MM.1S (cell line): ENCODE results near the gene GOLGA2.
A peak's percentile ranks its signal among the peaks of the same experiment; 100 is the strongest.

Source experiments
- DNase-seq: peaks from one replicate; pipeline ENCODE4 v3.0.0-alpha.2; 2015
- H2AFZ ChIP-seq: fragments of 300-600 bp; sonication (generic); 2 replicates; pipeline ENCODE4 v1.6.0; 2016; ENCODE audit warnings: antibody characterized with exemption, low read length
- H3F3A ChIP-seq: fragments of 300-600 bp; sonication (generic); 2 replicates; pipeline ENCODE4 v1.6.1; 2016; ENCODE audit warnings: mild to moderate bottlenecking, antibody characterized with exemption, low read length, moderate library complexity, mixed read lengths; ENCODE audit not compliant: insufficient read depth
- H3K27ac ChIP-seq: fragments of 300-600 bp; sonication (generic); 2 replicates; pipeline ENCODE4 v1.5.1; 2016; ENCODE audit warnings: mild to moderate bottlenecking, low read length
- H3K27me3 ChIP-seq: fragments of 300-600 bp; sonication (generic); replicated peaks from 2 replicates; pipeline ENCODE4 v1.6.0; 2016; ENCODE audit warnings: low read length; ENCODE audit not compliant: insufficient read depth
- H3K36me3 ChIP-seq: fragments of 300-600 bp; sonication (generic); replicated peaks from 2 replicates; pipeline ENCODE4 v1.6.1; 2016; ENCODE audit warnings: mild to moderate bottlenecking, low read length, mixed read lengths; ENCODE audit not compliant: insufficient read depth
- H3K4me1 ChIP-seq: fragments of 300-600 bp; sonication (generic); 2 replicates; pipeline ENCODE4 v1.6.1; 2016; ENCODE audit warnings: low read length, mixed read lengths
- H3K4me2 ChIP-seq: fragments of 300-600 bp; sonication (generic); 2 replicates; pipeline ENCODE4 v1.6.0; 2016; ENCODE audit warnings: low read depth, low read length
- H3K4me3 ChIP-seq: fragments of 300-600 bp; sonication (generic); 2 replicates; pipeline ENCODE4 v1.5.1; 2016; ENCODE audit warnings: low read length, mixed read lengths
- H3K79me2 ChIP-seq: fragments of 300-600 bp; sonication (generic); 2 replicates; pipeline ENCODE4 v1.6.1; 2016; ENCODE audit warnings: mixed run types, low read length, mixed read lengths
- H3K9ac ChIP-seq: fragments of 300-600 bp; sonication (generic); 2 replicates; pipeline ENCODE4 v1.6.1; 2016; ENCODE audit warnings: low read length, mixed read lengths
- H3K9me2 ChIP-seq: fragments of 300-600 bp; sonication (generic); replicated peaks from 2 replicates; pipeline ENCODE4 v1.6.1; 2016; ENCODE audit warnings: mild to moderate bottlenecking, low read length, mixed read lengths; ENCODE audit not compliant: insufficient read depth
- H3K9me3 ChIP-seq: fragments of 300-600 bp; sonication (generic); replicated peaks from 2 replicates; pipeline ENCODE4 v1.6.1; 2016; ENCODE audit warnings: mild to moderate bottlenecking, low read length, mixed read lengths; ENCODE audit not compliant: insufficient read depth
- H4K20me1 ChIP-seq: fragments of 300-600 bp; sonication (generic); 2 replicates; pipeline ENCODE4 v1.6.1; 2016; ENCODE audit warnings: mild to moderate bottlenecking, low read length, moderate library complexity, mixed read lengths; ENCODE audit not compliant: insufficient read depth
- EZH2 ChIP-seq: fragments of 300-600 bp; sonication (generic); optimal IDR thresholded peaks from 2 replicates; pipeline ENCODE3; 2017; ENCODE audit warnings: low read depth, mild to moderate bottlenecking, antibody characterized with exemption, low read length, mixed read lengths
- EZH2phosphoT487 ChIP-seq: fragments of 300-600 bp; sonication (generic); IDR thresholded peaks from 2 replicates; pipeline ENCODE4 v1.6.1; 2018; ENCODE audit warnings: antibody characterized with exemption, low read length
- TF ChIP-seq, protein P1 (sequence below): fragments of 300-600 bp; sonication (generic); IDR thresholded peaks from 2 replicates; pipeline ENCODE4 v1.5.1; 2016; ENCODE audit warnings: antibody characterized with exemption, low read length, mixed read lengths

Gene GOLGA2

DNA sequence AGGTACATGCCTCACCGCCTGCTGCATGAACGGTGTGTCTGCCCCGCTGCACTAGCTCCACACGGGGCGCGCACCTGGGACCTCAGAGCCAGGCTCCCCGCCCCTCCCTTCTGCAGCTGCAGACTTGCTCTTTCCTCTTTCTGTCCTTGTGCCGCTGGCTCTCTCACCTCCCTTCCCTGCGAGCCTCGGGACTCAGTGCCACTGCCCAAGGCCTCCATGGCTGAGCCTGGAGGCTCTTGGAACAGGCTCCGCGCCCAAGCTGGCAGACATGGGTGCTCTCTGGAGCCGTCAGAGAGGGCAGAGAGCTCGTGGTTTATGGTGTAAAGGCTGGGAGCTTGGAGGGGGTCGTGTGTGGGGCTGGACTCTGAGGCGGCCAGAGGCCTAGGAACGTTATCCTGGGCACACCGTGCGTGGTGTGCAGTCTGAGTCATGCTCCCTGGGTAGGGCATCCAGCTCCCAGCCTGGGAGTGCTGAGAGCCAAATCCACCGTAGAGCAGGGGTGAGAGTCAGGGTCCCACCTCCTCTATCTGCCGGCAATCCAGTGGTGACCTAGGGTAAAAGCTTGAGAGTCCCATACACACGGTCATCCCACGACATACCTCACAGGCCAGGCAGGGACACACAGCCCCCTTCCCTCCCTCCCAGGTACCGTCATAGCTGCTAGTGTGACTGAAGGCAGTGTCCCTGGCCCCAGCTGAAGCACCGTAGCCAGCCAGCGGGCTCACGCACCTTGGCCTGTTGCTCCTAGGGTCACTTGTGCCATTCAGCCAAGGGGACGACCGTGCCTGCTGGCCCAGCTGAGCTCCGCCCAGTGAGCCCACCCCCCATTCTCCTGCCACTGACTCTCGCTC, 22.4 kb downstream of the GOLGA2 start:
- Histone ChIP-seq H3K4me3 (no peak overlapping the region), H2AFZ (peak overlapping the region; percentile 38; the same call in 1 of the 2 replicates), H3K79me2 (no peaks in the 10 kb centered on the region), H4K20me1 (no peaks in the 10 kb centered on the region), H3K9me3 (no peaks in the 10 kb centered on the region), H3K4me2 (no peak overlapping the region), H3K27me3 (peaks cover 19% of the 10 kb centered on the region), H3K9ac (no peak overlapping the region), H3K4me1 (peaks cover 3% of the 10 kb centered on the region; the same call in 1 of the 2 replicates), H3F3A (peaks cover 7% of the 10 kb centered on the region; the same call in 1 of the 2 replicates), H3K36me3 (no peaks in the 10 kb centered on the region), H3K9me2 (no peaks in the 10 kb centered on the region), H3K27ac (no peak overlapping the region)
- DNase-seq = peak; percentile 35
- TF ChIP-seq EZH2phosphoT487 (no peak), EZH2 (no peak)
- TF ChIP-seq, protein P1, sequence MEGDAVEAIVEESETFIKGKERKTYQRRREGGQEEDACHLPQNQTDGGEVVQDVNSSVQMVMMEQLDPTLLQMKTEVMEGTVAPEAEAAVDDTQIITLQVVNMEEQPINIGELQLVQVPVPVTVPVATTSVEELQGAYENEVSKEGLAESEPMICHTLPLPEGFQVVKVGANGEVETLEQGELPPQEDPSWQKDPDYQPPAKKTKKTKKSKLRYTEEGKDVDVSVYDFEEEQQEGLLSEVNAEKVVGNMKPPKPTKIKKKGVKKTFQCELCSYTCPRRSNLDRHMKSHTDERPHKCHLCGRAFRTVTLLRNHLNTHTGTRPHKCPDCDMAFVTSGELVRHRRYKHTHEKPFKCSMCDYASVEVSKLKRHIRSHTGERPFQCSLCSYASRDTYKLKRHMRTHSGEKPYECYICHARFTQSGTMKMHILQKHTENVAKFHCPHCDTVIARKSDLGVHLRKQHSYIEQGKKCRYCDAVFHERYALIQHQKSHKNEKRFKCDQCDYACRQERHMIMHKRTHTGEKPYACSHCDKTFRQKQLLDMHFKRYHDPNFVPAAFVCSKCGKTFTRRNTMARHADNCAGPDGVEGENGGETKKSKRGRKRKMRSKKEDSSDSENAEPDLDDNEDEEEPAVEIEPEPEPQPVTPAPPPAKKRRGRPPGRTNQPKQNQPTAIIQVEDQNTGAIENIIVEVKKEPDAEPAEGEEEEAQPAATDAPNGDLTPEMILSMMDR = no peak

DNA sequence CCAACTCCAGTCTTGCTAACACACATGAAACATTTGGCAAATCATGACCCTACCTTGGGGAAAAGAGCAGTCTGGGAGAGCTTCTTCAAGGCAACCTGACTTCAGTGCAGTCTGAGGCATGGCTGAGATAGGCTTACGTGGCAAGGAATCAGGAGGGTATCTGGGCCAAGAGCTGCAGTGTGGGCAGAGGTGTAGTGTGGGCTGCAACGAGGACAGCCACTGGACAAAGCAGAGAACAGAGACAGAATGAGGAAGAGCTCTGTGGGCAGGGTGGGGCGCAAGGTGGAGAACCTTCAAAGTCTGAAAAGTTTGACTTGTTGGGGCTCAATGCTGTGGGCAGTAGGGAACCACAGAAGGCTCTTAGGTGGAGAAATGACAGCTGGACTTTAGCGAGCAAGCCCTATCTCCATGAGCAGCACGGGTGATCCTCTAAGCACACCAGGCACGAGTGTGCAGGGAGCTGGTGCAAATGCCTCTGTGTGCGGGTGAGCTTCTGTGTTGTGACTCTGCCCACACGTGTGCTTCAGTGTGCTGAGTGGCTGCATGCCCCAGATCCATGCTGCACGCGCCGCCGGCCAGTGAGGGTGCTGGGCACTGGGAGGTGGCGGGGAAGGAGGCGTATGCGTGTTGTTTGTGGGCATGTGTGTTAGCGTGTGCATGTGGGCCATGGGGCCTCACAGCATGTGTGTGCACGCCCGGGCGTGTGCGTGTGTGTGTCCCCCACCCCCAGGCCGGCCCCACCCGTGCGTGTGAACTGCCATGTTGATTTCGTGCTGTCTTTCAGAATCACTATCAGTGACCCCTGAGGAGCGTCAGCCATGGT, 23.3 kb downstream of the GOLGA2 start:
- Histone ChIP-seq H3K27ac (no peak overlapping the region), H3K4me3 (no peak overlapping the region), H3K36me3 (no peaks in the 10 kb centered on the region), H3K9me3 (no peaks in the 10 kb centered on the region), H3K9me2 (no peaks in the 10 kb centered on the region), H3K27me3 (peaks cover 19% of the 10 kb centered on the region), H4K20me1 (no peaks in the 10 kb centered on the region), H3K9ac (no peak overlapping the region), H3K4me2 (no peak overlapping the region), H2AFZ (no peak overlapping the region), H3K79me2 (no peaks in the 10 kb centered on the region), H3K4me1 (peaks cover 3% of the 10 kb centered on the region; the same call in 1 of the 2 replicates), H3F3A (peaks cover 7% of the 10 kb centered on the region; the same call in 1 of the 2 replicates)
- DNase-seq = no peak
- TF ChIP-seq, protein P1 = no peak
- no peak for TF ChIP-seq EZH2
- TF ChIP-seq EZH2phosphoT487 = no peak

DNA sequence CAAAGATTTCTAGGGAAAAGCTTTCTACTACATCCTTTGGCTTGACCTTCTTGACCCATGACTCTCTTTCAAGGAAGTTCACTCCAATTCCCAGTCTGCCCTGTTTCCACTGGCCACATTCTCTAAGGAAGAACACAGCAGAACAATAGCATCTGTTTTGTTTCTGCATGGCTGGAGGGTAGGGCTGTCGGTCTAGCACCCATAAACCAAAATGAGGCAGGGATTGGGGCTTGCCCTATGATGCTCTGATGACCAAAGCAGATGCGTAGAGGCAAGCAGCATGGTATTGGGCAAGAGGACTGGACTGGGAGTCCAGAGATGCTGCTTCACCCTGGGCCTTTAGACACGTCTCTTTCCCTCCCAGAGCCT, 24.1 kb downstream of the GOLGA2 start:
- Histone ChIP-seq H3K36me3 (no peaks in the 10 kb centered on the region), H4K20me1 (no peaks in the 10 kb centered on the region), H3K9me3 (no peaks in the 10 kb centered on the region), H3K27ac (no peak overlapping the region), H3K4me1 (peaks cover 3% of the 10 kb centered on the region; the same call in 1 of the 2 replicates), H3K4me2 (no peak overlapping the region; the same call in 1 of the 2 replicates), H3K79me2 (no peaks in the 10 kb centered on the region), H2AFZ (no peak overlapping the region), H3K9ac (no peak overlapping the region), H3F3A (peaks cover 7% of the 10 kb centered on the region; the same call in 1 of the 2 replicates), H3K9me2 (no peaks in the 10 kb centered on the region), H3K27me3 (peaks cover 26% of the 10 kb centered on the region), H3K4me3 (no peak overlapping the region)
- no peak for DNase-seq
- TF ChIP-seq, protein P1 = no peak
- TF ChIP-seq EZH2phosphoT487 (no peak), EZH2 (no peak)
